NCI-H226 (cell line): Measurements from ENCODE around the gene NBPF1.
A peak's percentile ranks its signal among the peaks of the same experiment; 100 is the strongest.
"Not testable (repeated sequence)": the region's sequence is repeated elsewhere in the genome, so short reads cannot be mapped to it uniquely, and the experiment has no call there.

Experiments used
- DNase-seq: peaks from one replicate; pipeline ENCODE4 v3.0.0-alpha.2; 2015

NBPF1 gene

DNA sequence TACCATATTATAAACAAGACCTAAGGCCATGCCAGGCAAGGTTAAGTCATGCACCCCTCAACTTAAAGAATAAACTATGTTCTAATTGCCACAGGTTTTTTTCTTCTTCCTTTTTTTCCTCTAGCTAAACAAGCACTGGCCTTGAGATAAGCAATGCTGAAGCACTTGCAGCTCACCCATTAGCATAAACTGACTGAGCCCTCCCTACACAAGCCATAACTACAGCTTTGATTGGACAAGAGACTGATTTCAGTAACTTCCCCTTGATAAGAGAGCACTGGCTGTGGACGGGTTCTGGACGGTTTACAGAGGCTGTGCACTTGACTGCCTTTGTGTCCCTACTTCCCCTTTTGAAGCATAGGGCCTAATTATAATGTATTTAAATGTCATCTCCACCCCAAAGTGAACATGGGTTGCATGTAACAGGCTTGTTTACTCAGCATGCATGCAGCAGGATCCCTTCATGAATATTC lies 72.9 kb downstream of the NBPF1 start:
- not testable (repeated sequence) for DNase-seq

DNA sequence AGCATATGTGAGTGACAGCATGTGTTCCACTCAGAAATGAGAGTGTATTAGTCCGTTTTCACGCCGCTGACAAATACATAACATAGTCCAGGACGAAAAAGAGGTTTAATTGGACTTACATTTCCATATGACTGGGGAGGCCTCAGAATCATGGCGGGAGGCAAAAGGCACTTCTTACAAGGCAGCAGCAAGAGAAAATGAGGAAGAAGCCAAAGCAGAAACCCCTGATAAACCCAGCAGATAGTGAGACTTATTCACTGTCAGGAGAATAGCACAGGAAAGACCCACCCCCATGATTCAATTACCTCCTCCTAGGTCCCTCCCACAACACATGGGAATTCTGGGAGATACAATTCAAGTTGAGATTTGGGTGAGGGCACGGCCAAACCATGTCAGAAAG lies 75.8 kb downstream of the NBPF1 start:
- not testable (repeated sequence) for DNase-seq

GRCh38 chr1:16536796-16537195 lies 76.6 kb downstream of the NBPF1 start:
- not testable (repeated sequence) for DNase-seq

GRCh38 chr1:16535898-16536297 lies 77.5 kb downstream of the NBPF1 start:
- DNase-seq, result not testable (repeated sequence)

DNA sequence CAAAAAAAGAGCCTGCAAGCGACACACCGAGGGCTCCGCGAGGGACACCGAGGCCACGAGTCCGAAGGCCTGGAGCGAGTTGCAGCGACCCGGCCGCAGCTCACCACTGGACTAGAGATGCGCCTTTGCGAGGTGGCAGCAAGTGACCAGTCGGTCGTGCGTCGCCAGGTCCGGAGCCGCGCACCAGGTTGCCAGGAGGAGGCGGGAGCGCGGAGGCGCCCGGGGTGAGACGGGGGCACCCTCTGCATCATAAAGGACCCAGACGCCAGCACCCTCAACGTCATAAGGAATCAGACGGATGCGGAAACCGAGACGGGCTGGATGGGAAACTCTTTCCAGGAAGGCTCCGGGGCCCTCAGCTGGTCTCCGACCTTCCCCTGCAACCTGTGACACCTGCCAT lies 77.9 kb downstream of the NBPF1 start:
- DNase-seq, result not testable (repeated sequence)

GRCh38 chr1:16534829-16535456 lies 78.4 kb downstream of the NBPF1 start:
- peak; percentile 17 for DNase-seq

DNA sequence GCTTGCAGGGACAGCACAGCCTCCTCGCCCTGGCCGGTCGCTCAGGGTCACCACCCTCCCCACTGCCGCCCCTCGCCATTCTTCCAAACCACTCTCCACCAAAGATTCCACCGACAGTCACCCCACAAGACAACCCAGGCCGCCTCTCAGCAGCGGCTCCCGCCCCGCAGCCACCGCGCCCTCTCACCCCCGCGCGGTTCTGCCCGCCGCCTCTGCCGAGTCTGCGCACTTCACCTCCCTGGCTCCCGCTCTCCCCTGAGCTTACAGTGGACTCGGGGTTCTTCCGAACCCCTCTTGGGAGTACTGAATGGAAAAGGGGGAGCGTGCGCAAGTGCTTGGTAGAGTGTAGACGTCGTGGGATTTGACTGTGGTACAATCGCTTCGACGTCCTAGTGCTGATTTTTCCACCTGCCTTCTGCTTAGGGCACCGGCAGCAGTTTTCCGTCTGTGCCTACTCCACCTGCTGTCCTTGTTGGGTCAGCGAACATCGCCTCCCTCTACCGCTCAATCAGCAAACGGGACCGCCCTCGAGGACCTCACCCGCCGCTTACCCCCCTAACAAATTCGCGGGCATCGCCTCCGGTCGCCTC lies 79.0 kb downstream of the NBPF1 start:
- not testable (repeated sequence) for DNase-seq

GRCh38 chr1:16532235-16532991 lies 81.0 kb downstream of the NBPF1 start:
- DNase-seq, result not testable (repeated sequence)

- not testable (repeated sequence) for DNase-seq
These were observed 85.0 kb downstream of the NBPF1 start for GRCh38 chr1:16528338-16528737.

GRCh38 chr1:16525769-16526168 lies 87.6 kb downstream of the NBPF1 start:
- not testable (repeated sequence) for DNase-seq

GRCh38 chr1:16521679-16522078 lies 91.7 kb downstream of the NBPF1 start:
- DNase-seq, result not testable (repeated sequence)

DNA sequence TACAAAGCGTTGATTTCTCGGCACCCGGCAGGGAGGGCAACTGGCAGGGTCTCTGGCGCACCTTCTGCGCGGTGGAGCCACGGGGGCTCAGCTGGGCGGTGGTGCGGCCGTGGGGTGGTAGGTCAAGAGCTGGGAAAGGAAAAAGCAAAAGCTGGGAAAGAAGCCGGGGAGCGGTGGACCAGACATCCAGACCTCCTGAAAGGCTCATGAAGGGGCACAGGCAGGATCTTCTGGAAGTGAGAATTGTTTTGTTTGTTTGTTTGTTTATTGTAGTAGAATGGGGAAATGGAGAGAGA lies 92.1 kb downstream of the NBPF1 start:
- DNase-seq, result no peak

DNA sequence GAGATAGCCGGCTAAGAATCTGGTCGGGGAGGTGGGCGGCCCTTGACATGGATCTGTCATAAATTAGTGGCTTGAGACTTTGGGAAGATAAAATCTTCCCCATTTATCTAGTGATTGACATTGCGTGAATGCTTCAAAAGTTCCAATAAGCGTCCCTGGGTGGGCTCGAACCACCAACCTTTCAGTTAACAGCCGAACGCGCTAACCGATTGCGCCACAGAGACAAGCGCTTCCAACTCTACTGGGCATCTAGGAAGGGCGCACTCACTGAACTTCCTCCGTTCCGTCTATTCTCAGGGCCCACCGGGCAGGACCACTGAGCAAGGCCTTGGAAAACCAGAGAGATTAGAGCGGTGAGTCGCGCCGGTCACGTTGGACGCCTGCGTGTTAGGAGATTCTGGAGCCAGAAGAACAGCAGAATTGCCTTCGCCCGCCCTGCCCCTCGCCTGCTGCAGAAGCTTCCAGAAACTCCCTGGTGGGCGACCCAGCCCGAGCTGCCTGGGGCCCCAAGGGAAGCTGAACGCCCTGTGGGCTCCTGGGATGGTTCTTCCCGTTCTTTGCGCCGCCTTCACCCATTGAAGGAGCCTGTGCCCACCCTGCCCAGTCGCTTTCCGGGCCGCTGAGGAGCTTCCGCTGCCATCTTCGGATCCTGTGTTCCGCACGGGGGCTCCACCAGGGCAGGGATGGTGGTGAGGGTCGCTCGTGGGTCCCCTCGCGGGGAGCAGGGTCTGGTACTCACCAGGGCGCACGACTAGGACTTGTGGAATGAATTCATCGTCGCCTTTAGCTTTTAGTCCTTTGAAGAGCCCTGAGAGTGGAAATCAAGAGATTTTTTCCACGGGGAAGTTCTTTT lies 92.7 kb downstream of the NBPF1 start:
- not testable (repeated sequence) for DNase-seq

- DNase-seq, result peak; percentile 47
These were observed 94.0 kb downstream of the NBPF1 start for GRCh38 chr1:16519255-16519951.

GRCh38 chr1:16518913-16519254 lies 94.5 kb downstream of the NBPF1 start:
- not testable (repeated sequence) for DNase-seq

GRCh38 chr1:16516694-16517410 lies 96.5 kb downstream of the NBPF1 start:
- DNase-seq, result not testable (repeated sequence)

DNA sequence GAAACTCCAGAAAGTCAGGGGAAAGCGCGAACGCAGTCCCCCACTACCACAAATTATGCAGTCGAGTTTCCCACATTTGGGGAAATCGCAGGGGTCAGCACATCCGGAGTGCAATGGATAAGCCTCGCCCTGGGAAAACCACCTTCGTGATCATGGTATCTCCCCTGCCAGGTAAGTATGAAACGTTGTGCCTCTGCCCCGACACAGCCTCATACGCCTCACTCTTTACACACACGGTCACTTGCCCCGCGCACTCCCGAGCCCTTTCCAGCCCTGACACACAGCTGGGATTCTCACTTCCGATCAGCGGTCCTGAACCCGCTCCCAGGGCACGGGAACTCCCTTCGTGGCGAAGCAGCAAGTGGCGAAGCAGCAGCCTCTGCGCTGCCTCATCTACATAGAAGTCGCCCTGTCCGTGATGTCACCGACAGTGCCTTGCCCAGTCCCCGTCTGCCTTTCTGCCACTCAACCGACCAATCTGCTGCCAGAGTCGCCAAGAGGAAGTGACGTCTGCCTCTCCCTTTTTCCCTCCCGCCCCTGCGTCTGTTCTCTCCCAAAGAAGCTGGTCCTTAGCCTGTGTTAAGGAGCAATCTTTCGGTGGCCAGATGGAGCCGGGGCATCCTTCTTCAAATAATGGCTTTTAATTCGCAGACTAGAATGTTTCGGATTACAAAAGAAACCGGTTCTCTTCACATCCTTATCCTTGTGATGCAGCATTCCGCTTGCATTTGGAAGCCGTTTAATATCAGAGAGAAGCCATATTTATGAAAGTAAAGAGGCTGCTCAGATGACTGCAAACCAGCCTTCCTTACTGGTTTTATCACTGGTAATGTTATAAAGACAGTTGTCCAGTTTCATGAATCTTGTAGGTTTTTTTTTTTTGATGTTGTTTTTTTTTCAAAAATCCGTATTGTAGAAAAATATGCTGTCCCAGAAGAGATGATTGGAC lies 99.0 kb downstream of the NBPF1 start, which contains the start of gene RNU1-1:
TSS of gene RNU1-1 (minus strand) at position 179 of the 949 bp plus-strand sequence.
- peak; percentile 58 for DNase-seq

DNA sequence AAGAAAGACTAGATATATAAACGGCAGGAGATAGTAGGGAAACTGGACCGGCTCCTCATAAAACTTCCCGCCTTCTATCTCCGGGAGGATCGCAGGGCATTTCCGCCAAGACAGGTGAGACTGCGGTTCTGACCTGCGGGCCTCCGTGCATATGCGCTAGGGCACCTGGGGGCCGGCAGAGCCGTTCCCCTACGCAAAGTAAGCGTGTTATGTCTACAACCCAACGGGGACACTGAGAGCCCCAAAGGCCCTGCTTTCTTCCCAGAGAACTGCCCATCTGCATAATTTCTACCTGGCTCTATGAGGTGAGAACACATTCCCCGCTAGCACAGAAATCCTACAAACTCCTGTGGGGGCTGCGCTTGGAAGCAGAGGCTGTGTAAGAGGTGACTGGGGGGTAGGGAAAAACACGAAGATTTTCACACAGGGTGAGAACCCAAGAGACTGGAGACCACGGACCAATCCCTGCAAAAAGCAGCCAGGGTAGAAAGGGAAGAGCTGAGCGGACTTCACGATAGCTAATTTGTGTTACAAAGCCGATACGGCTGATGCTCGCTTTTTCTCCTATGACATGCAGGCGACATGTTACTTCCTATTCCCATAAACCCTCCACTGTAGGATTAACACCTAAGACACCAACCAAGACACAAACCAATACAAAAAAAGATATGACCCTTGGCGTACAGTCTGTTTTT lies 99.8 kb downstream of the NBPF1 start:
- DNase-seq, result peak; percentile 93

GRCh38 chr1:16512624-16513411 lies 100.5 kb downstream of the NBPF1 start:
- not testable (repeated sequence) for DNase-seq
